ENCODE measurements around the gene GABPB1. TPM values are rescaled to one million over a fixed set of nuclear protein-coding genes. Genes with fewer than 3 reads are reported as not detected.
A peak's percentile ranks its signal among the peaks of the same experiment; 100 is the strongest.

The GABPB1 gene
- total RNA-seq, 5 donors from 2014 or later (not counting 1 experiment from before 2014, with no cell fraction given): 15.4 to 21.6 (median 19.5) TPM

- H3K27me3 Mint-ChIP-seq: no peaks in the 10 kb centered on the region
- no peaks in the 10 kb centered on the region for H3K9me3 ChIP-seq
- peaks cover 0 to 3% of the 10 kb centered on the region in 2 experiments for H3K4me1 ChIP-seq (ENCODE audit: control insufficient read depth in 1 of 2, extremely low read depth in 1 of 2, insufficient read depth in 2 of 2, low read length in 2 of 2)
- H3K36me3 ChIP-seq (ENCODE audit: control insufficient read depth in 2 of 2, extremely low read depth in 1 of 2, insufficient read depth in 1 of 2, low read length in 1 of 2): peaks cover 3 to 4% of the 10 kb centered on the region in 2 donors
- ChIA-PET POLR2A (no interaction called here), CTCF (no interaction called here)
- no peak overlapping the region for H3K4me3 ChIP-seq (ENCODE audit: control insufficient read depth in 1 of 2, extremely low read depth in 1 of 2, low read length in 1 of 2)
- peaks cover 20% of the 10 kb centered on the region for H3K36me3 Mint-ChIP-seq
- H3K27ac Mint-ChIP-seq: peak overlapping the region in 1 of 2 donors; percentile 61
- H3K9me3 Mint-ChIP-seq: no peaks in the 10 kb centered on the region
- WGBS (ENCODE audit: insufficient coverage): no CpG with 5 or more reads among the region's 2 CpGs
- ATAC-seq (replicated peaks in 1 of 4): no peak
- peaks cover 13 to 37% (median 31%) of the 10 kb centered on the region in 3 donors for H3K4me1 Mint-ChIP-seq
- H3K27ac ChIP-seq (ENCODE audit: low read length): no peak overlapping the region
- no peak for DNase-seq
- H3K4me3 Mint-ChIP-seq: no peak overlapping the region
- H3K27me3 ChIP-seq (replicated peaks in 1 of 2; ENCODE audit: control insufficient read depth in 2 of 2, extremely low read depth in 1 of 2, insufficient read depth in 2 of 2, low read length in 1 of 2): no peaks in the 10 kb centered on the region
Observed at GRCh38 chr15:50363612-50364011, 8.6 kb upstream of the GABPB1 start.

GRCh38 chr15:50361756-50362155 is 6.8 kb upstream of the GABPB1 start:
- DNase-seq: no peak
- no peak for ATAC-seq (replicated peaks in 1 of 4)
- Mint-ChIP-seq H3K36me3 (peaks cover 28% of the 10 kb centered on the region), H3K27me3 (no peaks in the 10 kb centered on the region), H3K4me1 (peaks cover 27 to 51% (median 46%) of the 10 kb centered on the region in 3 donors), H3K27ac (peak overlapping the region in 1 of 2 donors; percentile 58), H3K4me3 (no peak overlapping the region), H3K9me3 (no peaks in the 10 kb centered on the region)
- Histone ChIP-seq H3K36me3 (ENCODE audit: control insufficient read depth in 2 of 2, extremely low read depth in 1 of 2, insufficient read depth in 1 of 2, low read length in 1 of 2) (peaks cover 0 to 5% of the 10 kb centered on the region in 2 donors), H3K9me3 (no peaks in the 10 kb centered on the region), H3K4me1 (ENCODE audit: control insufficient read depth in 1 of 2, extremely low read depth in 1 of 2, insufficient read depth in 2 of 2, low read length in 2 of 2) (peaks cover 9 to 11% of the 10 kb centered on the region in 2 experiments), H3K4me3 (ENCODE audit: control insufficient read depth in 1 of 2, extremely low read depth in 1 of 2, low read length in 1 of 2) (no peak overlapping the region), H3K27ac (ENCODE audit: low read length) (no peak overlapping the region), H3K27me3 (replicated peaks in 1 of 2; ENCODE audit: control insufficient read depth in 2 of 2, extremely low read depth in 1 of 2, insufficient read depth in 2 of 2, low read length in 1 of 2) (no peaks in the 10 kb centered on the region)
- POLR2A ChIA-PET: no interaction called here
- WGBS (ENCODE audit: insufficient coverage): no CpG with 5 or more reads among the region's 6 CpGs
- CTCF ChIA-PET: no interaction called here

GRCh38 chr15:50358845-50359244 is 3.8 kb upstream of the GABPB1 start:
- Mint-ChIP-seq H3K27me3 (peaks cover 0 to 2% of the 10 kb centered on the region in 2 donors), H3K36me3 (peaks cover 31% of the 10 kb centered on the region), H3K27ac (peak overlapping the region in 1 of 2 donors; percentile 34), H3K4me3 (no peak overlapping the region), H3K9me3 (no peaks in the 10 kb centered on the region), H3K4me1 (peaks cover 40 to 55% (median 53%) of the 10 kb centered on the region in 3 donors)
- no peaks in the 10 kb centered on the region for H3K27me3 ChIP-seq (replicated peaks in 1 of 2; ENCODE audit: control insufficient read depth in 2 of 2, extremely low read depth in 1 of 2, insufficient read depth in 2 of 2, low read length in 1 of 2)
- ChIA-PET CTCF (interaction anchor here (0.5 to 2.0 kb wide), 2 partner anchors 65 to 201 kb away, joined by 4 to 5 read pairs; partner anchors contain the start of gene USP8 (in 1 of the 2)), POLR2A (interaction anchor here in 1 of 2 donors (0.6 kb wide), 1 partner anchor 216 kb away, joined by 3 read pairs; no protein-coding TSS in a partner anchor)
- ATAC-seq (replicated peaks in 1 of 4) (no peak), DNase-seq (peak in 2 of 35 experiments; percentile 5 to 46)
- WGBS (ENCODE audit: insufficient coverage): no CpG with 5 or more reads among the region's 1 CpG
- H3K27ac ChIP-seq (ENCODE audit: low read length): no peak overlapping the region
- no peak overlapping the region for H3K4me3 ChIP-seq (ENCODE audit: control insufficient read depth in 1 of 2, extremely low read depth in 1 of 2, low read length in 1 of 2)
- H3K9me3 ChIP-seq: no peaks in the 10 kb centered on the region
- peaks cover 0 to 5% of the 10 kb centered on the region in 2 donors for H3K36me3 ChIP-seq (ENCODE audit: control insufficient read depth in 2 of 2, extremely low read depth in 1 of 2, insufficient read depth in 1 of 2, low read length in 1 of 2)
- peaks cover 14 to 16% of the 10 kb centered on the region in 2 experiments for H3K4me1 ChIP-seq (ENCODE audit: control insufficient read depth in 1 of 2, extremely low read depth in 1 of 2, insufficient read depth in 2 of 2, low read length in 2 of 2)

GRCh38 chr15:50355980-50356379 is 982 bp upstream of the GABPB1 start:
- no peaks in the 10 kb centered on the region for H3K9me3 ChIP-seq
- Mint-ChIP-seq H3K27me3 (peaks cover 0 to 2% of the 10 kb centered on the region in 2 donors), H3K9me3 (no peaks in the 10 kb centered on the region), H3K36me3 (peaks cover 25% of the 10 kb centered on the region), H3K4me1 (peaks cover 44 to 55% (median 48%) of the 10 kb centered on the region in 3 donors), H3K4me3 (peak overlapping the region; percentile 97 to 98 (median 98)), H3K27ac (peak overlapping the region; percentile 98 to 99)
- ATAC-seq (replicated peaks in 1 of 4) (no peak), DNase-seq (no peak)
- WGBS (ENCODE audit: insufficient coverage): no CpG with 5 or more reads among the region's 2 CpGs
- H3K27me3 ChIP-seq (replicated peaks in 1 of 2; ENCODE audit: control insufficient read depth in 2 of 2, extremely low read depth in 1 of 2, insufficient read depth in 2 of 2, low read length in 1 of 2): no peaks in the 10 kb centered on the region
- H3K27ac ChIP-seq (ENCODE audit: low read length): peak overlapping the region; percentile 99
- peak overlapping the region; percentile 75 to 99 for H3K4me3 ChIP-seq (ENCODE audit: control insufficient read depth in 1 of 2, extremely low read depth in 1 of 2, low read length in 1 of 2)
- ChIA-PET CTCF (interaction anchor here in 1 of 2 donors (0.6 to 1.4 kb wide), 4 partner anchors 9 to 151 kb away, joined by 3 to 7 read pairs (median 4); partner anchors contain the start of gene USP8), POLR2A (interaction anchor here in 1 of 2 donors (1.2 kb wide), 1 partner anchor 68 kb away, joined by 5 read pairs; the partner anchor contains the start of gene USP8)
- H3K36me3 ChIP-seq (ENCODE audit: control insufficient read depth in 2 of 2, extremely low read depth in 1 of 2, insufficient read depth in 1 of 2, low read length in 1 of 2): peaks cover 0 to 2% of the 10 kb centered on the region in 2 donors
- peaks cover 26 to 27% of the 10 kb centered on the region in 2 experiments for H3K4me1 ChIP-seq (ENCODE audit: control insufficient read depth in 1 of 2, extremely low read depth in 1 of 2, insufficient read depth in 2 of 2, low read length in 2 of 2)

- Histone ChIP-seq H3K4me1 (ENCODE audit: control insufficient read depth in 1 of 2, extremely low read depth in 1 of 2, insufficient read depth in 2 of 2, low read length in 2 of 2) (peaks cover 27 to 29% of the 10 kb centered on the region in 2 experiments), H3K27me3 (replicated peaks in 1 of 2; ENCODE audit: control insufficient read depth in 2 of 2, extremely low read depth in 1 of 2, insufficient read depth in 2 of 2, low read length in 1 of 2) (no peaks in the 10 kb centered on the region), H3K27ac (ENCODE audit: low read length) (peak overlapping the region; percentile 99), H3K4me3 (ENCODE audit: control insufficient read depth in 1 of 2, extremely low read depth in 1 of 2, low read length in 1 of 2) (peak overlapping the region; percentile 75 to 99), H3K36me3 (ENCODE audit: control insufficient read depth in 2 of 2, extremely low read depth in 1 of 2, insufficient read depth in 1 of 2, low read length in 1 of 2) (peaks cover 0 to 2% of the 10 kb centered on the region in 2 donors), H3K9me3 (no peaks in the 10 kb centered on the region)
- Mint-ChIP-seq H3K27ac (peak overlapping the region; percentile 98 to 99), H3K27me3 (peaks cover 0 to 2% of the 10 kb centered on the region in 2 donors), H3K36me3 (peaks cover 25% of the 10 kb centered on the region), H3K9me3 (no peaks in the 10 kb centered on the region), H3K4me3 (peak overlapping the region; percentile 97 to 98 (median 98)), H3K4me1 (peaks cover 48 to 56% (median 52%) of the 10 kb centered on the region in 3 donors)
- ATAC-seq (replicated peaks in 1 of 4) (no peak), DNase-seq (no peak)
- ChIA-PET CTCF (interaction anchor here in 1 of 2 donors (0.6 to 1.4 kb wide), 5 partner anchors 9 to 1550 kb away, joined by 3 to 7 read pairs (median 4); partner anchors contain the start of gene USP8), POLR2A (interaction anchor here in 1 of 2 donors (0.5 to 1.2 kb wide), 3 partner anchors 15 to 122 kb away, joined by 3 to 7 read pairs (median 5); partner anchors contain the start of gene USP8)
- WGBS (ENCODE audit: insufficient coverage): 0% methylated on average over 4 of the region's 8 CpGs
Observed at GRCh38 chr15:50355619-50355905, 564 bp upstream of the GABPB1 start.

GRCh38 chr15:50353975-50354837 is 792 bp downstream of the GABPB1 start:
- Histone ChIP-seq H3K27me3 (replicated peaks in 1 of 2; ENCODE audit: control insufficient read depth in 2 of 2, extremely low read depth in 1 of 2, insufficient read depth in 2 of 2, low read length in 1 of 2) (no peaks in the 10 kb centered on the region), H3K27ac (ENCODE audit: low read length) (peak overlapping the region; percentile 99), H3K9me3 (no peaks in the 10 kb centered on the region), H3K4me1 (ENCODE audit: control insufficient read depth in 1 of 2, extremely low read depth in 1 of 2, insufficient read depth in 2 of 2, low read length in 2 of 2) (peaks cover 27 to 38% of the 10 kb centered on the region in 2 experiments), H3K36me3 (ENCODE audit: control insufficient read depth in 2 of 2, extremely low read depth in 1 of 2, insufficient read depth in 1 of 2, low read length in 1 of 2) (peaks cover 0 to 2% of the 10 kb centered on the region in 2 donors), H3K4me3 (ENCODE audit: control insufficient read depth in 1 of 2, extremely low read depth in 1 of 2, low read length in 1 of 2) (peak overlapping the region; percentile 75 to 99)
- peak overlapping the region; percentile 98 to 99 for H3K27ac Mint-ChIP-seq
- POLR2A ChIA-PET: interaction anchor here (0.5 to 1.3 kb wide), 9 partner anchors 9 to 1476 kb away, joined by 3 to 5 read pairs (median 3); partner anchors contain the start of genes COPS2 (in 1 of the 2), EID1 (in 1 of the 2) and USP8 (in 1 of the 2)
- peak; percentile 8 to 77 (median 40) for DNase-seq
- peaks cover 57 to 66% (median 63%) of the 10 kb centered on the region in 3 donors for H3K4me1 Mint-ChIP-seq
- peak; percentile 43 to 50 (median 46) for ATAC-seq (replicated peaks in 1 of 4)
- H3K36me3 Mint-ChIP-seq: peaks cover 21% of the 10 kb centered on the region
- H3K4me3 Mint-ChIP-seq: peak overlapping the region; percentile 97 to 98 (median 98)
- no peaks in the 10 kb centered on the region for H3K9me3 Mint-ChIP-seq
- CTCF ChIA-PET: interaction anchor here in 1 of 2 donors (0.6 to 1.1 kb wide), 7 partner anchors 35 to 1548 kb away, joined by 3 to 6 read pairs (median 3); no protein-coding TSS in a partner anchor
- H3K27me3 Mint-ChIP-seq: peaks cover 0 to 2% of the 10 kb centered on the region in 2 donors
- WGBS (ENCODE audit: insufficient coverage): under 1% methylated on average over 68 of the region's 79 CpGs
